Lower lobe of right lung (tissue), 2 donors: ENCODE data around the gene RRAGC. TPM values are rescaled to one million over a fixed set of nuclear protein-coding genes. Genes with fewer than 3 reads are reported as not detected.
A peak's percentile ranks its signal among the peaks of the same experiment; 100 is the strongest.

Experiments used
- ATAC-seq, 2 donors: fragments of 200-7000 bp; cut with Tn5 transposase; one replicate each; pipeline ENCODE4 v1.9.1; 2020 to 2022; ENCODE audit warnings: mild to moderate bottlenecking in 2 of 2, moderate library complexity in 2 of 2
- DNase-seq: peaks from one replicate; pipeline ENCODE4 v3.0.0-alpha.2; 2020
- H3K27ac ChIP-seq: fragments of 200-600 bp; one replicate; pipeline ENCODE4 v1.8.0; 2022
- H3K27me3 ChIP-seq: fragments of 200-600 bp; one replicate; pipeline ENCODE4 v1.8.0; 2022; ENCODE audit warnings: low read depth
- H3K36me3 ChIP-seq: fragments of 200-600 bp; one replicate; pipeline ENCODE4 v1.8.0; 2022; ENCODE audit warnings: mild to moderate bottlenecking
- H3K4me1 ChIP-seq: fragments of 200-600 bp; one replicate; pipeline ENCODE4 v1.8.0; 2022
- H3K4me3 ChIP-seq: fragments of 200-600 bp; one replicate; pipeline ENCODE4 v1.8.0; 2022; ENCODE audit warnings: mild to moderate bottlenecking
- H3K9me3 ChIP-seq: fragments of 200-600 bp; one replicate; pipeline ENCODE4 v1.8.0; 2022
- intact Hi-C: fragments of 100-400 bp; cut with DNase I; formaldehyde crosslinking; loops from one replicate; pipeline ENCODE4 v1.11.0; 2022
- total RNA-seq: library from RNA; stranded (reverse); fragmentation: NEBNext Ultra II Directional; extraction: Animal tissue kit (Norgen Biotek cat#: 25700); gene quantifications from one replicate; pipeline ENCODE4 v1.2.1, GENCODE V29; 2021
- TF ChIP-seq, protein P1 (sequence below): fragments of 200-600 bp; IDR thresholded peaks from one replicate; pipeline ENCODE4 v1.8.0; 2022; ENCODE audit warnings: antibody characterized with exemption, mild to moderate bottlenecking
- donor health status: DM: no; HTN: yes; CAD: no; lungs with severe emphysema.

Gene RRAGC
- total RNA-seq, 1 donor from 2014 or later = 33.9 TPM

DNA sequence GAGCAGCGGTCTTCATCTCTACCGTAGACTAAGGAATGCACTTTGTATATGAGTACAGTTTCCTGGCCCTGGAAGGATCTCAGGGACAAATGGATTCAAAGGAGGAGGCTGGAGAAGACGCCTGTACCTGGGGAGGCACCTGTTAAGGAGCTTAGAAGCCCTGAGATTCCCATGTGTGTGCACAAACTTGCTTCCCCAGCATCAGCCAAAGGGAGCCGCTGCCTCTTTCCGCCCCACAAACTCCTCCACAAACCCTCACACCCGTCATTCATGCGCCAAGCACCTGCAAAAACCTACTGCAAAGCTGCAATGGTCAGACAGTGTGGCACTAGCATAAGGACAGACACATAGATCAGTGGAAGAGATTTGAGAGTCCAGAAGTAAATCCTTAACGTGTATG, 54.5 kb downstream of the RRAGC start:
- H3K27ac ChIP-seq = no peak overlapping the region
- no peaks in the 10 kb centered on the region for H3K4me1 ChIP-seq
- ATAC-seq (no peak), DNase-seq (no peak)
- TF ChIP-seq, protein P1, sequence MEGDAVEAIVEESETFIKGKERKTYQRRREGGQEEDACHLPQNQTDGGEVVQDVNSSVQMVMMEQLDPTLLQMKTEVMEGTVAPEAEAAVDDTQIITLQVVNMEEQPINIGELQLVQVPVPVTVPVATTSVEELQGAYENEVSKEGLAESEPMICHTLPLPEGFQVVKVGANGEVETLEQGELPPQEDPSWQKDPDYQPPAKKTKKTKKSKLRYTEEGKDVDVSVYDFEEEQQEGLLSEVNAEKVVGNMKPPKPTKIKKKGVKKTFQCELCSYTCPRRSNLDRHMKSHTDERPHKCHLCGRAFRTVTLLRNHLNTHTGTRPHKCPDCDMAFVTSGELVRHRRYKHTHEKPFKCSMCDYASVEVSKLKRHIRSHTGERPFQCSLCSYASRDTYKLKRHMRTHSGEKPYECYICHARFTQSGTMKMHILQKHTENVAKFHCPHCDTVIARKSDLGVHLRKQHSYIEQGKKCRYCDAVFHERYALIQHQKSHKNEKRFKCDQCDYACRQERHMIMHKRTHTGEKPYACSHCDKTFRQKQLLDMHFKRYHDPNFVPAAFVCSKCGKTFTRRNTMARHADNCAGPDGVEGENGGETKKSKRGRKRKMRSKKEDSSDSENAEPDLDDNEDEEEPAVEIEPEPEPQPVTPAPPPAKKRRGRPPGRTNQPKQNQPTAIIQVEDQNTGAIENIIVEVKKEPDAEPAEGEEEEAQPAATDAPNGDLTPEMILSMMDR = no peak
- H3K9me3 ChIP-seq = no peaks in the 10 kb centered on the region
- no peaks in the 10 kb centered on the region for H3K36me3 ChIP-seq
- peaks cover 65% of the 10 kb centered on the region for H3K27me3 ChIP-seq
- no peak overlapping the region for H3K4me3 ChIP-seq
- intact Hi-C loops = no loop called here

DNA sequence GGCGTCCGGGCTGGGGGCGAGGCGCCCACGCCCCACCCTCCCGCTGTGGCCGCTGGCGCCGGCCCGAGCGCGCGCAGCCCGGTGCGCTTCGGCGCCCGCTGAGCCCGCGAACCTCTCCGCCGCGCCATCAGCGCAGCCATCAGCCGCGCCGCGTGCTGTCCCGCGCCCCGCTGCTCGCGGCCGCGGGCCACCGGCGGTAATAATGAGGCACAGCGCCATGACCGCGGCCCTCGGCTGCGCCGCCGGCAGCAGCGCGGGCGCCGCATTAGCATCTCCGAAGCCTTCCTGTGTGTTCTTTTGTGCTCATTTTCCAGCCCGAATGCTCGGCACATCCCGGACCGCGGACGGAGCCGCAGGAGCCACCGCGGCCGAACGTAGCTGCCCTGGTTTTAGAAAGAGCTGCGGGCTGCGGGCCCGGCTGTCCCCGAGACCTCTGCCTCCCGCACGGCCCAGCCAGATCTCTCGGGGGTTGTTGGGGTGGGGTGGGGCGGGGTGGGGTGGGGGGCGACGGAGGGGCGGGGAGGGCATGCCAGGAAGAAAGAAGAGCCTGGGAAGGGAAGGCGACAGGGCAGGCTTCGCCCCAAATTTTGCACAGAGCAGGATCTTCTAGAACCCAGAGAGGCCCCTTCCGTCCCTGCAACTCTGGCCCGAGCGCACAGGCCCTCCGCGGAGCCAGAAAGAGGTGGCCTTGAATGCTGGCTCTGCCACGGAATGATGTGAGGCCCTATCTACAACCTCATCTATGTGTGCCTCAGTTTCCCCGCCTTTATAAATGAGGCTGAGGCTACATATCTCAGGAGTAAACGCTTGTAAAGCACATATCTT, 55.3 kb downstream of the RRAGC start:
- Histone ChIP-seq H3K36me3 (no peaks in the 10 kb centered on the region), H3K4me3 (peak overlapping the region; percentile 29), H3K27ac (no peak overlapping the region), H3K9me3 (no peaks in the 10 kb centered on the region), H3K4me1 (no peaks in the 10 kb centered on the region), H3K27me3 (peaks cover 65% of the 10 kb centered on the region)
- TF ChIP-seq, protein P1 = no peak
- ATAC-seq (no peak), DNase-seq (no peak)
- intact Hi-C loops = no loop called here

DNA sequence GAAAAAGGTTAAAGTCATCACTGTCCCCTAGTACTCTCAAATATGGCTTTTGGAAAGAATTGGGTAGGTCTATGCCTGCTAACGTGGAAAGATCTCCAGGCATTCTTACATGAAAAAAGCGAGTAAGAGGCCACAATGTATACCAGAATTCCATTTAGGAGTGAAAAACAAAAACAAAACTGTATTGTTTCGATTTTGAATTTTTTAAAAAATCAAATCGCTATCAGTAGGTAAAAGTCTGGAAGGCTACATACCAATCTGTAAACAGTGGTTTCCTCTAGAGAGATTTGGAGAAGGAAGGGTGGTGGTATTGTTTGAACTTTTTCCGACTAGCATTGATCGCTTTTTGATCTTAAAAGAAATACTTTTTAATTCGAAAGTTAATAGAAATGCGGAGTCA, 55.9 kb downstream of the RRAGC start:
- Histone ChIP-seq H3K4me1 (no peaks in the 10 kb centered on the region), H3K36me3 (no peaks in the 10 kb centered on the region), H3K4me3 (peak overlapping the region; percentile 29), H3K27me3 (peaks cover 65% of the 10 kb centered on the region), H3K27ac (no peak overlapping the region), H3K9me3 (no peaks in the 10 kb centered on the region)
- intact Hi-C loops = no loop called here
- no peak for DNase-seq
- TF ChIP-seq, protein P1 = no peak
- ATAC-seq = no peak

DNA sequence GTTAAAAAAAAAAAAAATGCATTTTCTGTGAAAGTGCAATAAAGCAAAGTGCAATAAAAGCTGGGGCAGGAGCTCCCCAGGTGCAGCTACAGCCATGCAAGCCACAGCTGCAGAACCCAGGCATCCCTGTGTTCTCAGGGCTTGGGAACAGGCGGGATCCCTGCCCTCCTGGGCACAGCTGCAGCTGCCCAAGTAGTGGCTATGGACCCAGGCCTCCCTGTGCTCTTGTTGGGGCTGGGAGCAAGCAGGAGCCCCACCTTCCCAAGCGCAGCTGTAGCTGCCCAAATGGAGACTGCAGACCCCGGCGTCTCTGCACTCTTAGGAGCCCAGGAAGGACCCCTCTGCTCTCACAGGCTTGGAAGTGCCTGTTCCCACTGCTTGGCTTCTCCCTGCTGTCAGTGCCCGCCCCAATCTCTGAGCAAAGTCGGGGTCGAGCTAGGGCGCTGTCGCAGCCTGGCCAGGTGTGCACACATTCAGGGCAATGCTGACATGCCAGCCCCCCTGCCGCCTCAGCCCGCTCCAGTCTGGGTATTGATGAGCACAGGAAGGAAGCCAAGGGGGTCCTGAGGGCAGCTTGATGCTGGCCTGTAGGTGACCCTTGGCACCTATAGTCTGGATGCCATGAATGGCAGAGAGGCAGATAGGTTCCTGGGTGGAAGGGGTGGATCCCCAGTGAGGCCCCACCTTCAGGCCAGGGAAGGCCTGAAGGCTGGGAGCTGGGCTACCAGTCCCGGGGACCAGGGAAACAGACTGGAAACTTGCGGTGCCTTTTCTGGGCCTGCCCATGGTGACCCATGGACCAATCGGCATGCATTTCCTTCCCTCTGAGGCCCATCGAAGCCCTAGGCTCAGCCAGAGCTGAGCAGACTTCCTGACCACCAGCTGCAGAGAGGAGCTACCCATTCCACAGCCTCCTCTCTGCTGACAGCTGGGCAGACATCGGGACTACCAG, 58.6 kb downstream of the RRAGC start:
- no peak for DNase-seq
- no peaks in the 10 kb centered on the region for H3K36me3 ChIP-seq
- H3K27me3 ChIP-seq = peaks cover 49% of the 10 kb centered on the region
- no peak overlapping the region for H3K27ac ChIP-seq
- H3K4me3 ChIP-seq = no peak overlapping the region
- TF ChIP-seq, protein P1 = no peak
- ATAC-seq = no peak
- H3K9me3 ChIP-seq = no peaks in the 10 kb centered on the region
- intact Hi-C loops = no loop called here
- H3K4me1 ChIP-seq = no peaks in the 10 kb centered on the region

DNA sequence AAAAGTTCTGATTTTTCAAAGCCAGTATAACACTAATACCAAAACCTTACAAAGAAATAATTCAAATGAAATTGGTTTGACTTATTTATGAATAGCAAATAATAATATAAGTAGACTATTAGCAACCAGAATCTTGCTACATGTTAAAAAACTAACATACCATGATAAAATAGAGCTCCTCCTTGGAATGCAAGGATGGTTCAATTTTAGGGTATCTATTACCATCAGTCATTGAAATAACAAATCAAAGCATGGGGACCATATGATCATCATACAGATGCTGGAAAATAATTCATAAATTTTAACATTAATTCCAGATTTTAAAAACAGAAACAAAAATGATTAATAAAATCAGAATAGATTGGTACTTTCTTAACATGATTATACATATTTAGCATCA, 66.3 kb downstream of the RRAGC start:
- DNase-seq (no peak), ATAC-seq (no peak)
- Histone ChIP-seq H3K4me3 (no peak overlapping the region), H3K27me3 (peaks cover 31% of the 10 kb centered on the region), H3K9me3 (peaks cover 8% of the 10 kb centered on the region), H3K4me1 (no peaks in the 10 kb centered on the region), H3K27ac (no peak overlapping the region), H3K36me3 (no peaks in the 10 kb centered on the region)
- TF ChIP-seq, protein P1 = no peak
- intact Hi-C loops = no loop called here
